Right atrium auricular region (tissue), 2 donors: Measurements from ENCODE around the gene DISC1. TPM values are rescaled to one million over a fixed set of nuclear protein-coding genes. Genes with fewer than 3 reads are reported as not detected.
A peak's percentile ranks its signal among the peaks of the same experiment; 100 is the strongest.

Experiments
- DNase-seq: peaks from one replicate; pipeline ENCODE4 v3.0.0-alpha.2; 2019; ENCODE audit warnings: low spot score
- H3K27ac ChIP-seq, 2 donors: fragments of 200-600 bp; sonication (generic); 1 replicate in 1 of 2; 2 replicates in 1 of 2; pipeline ENCODE4 v1.5.1; 2016 to 2019
- H3K27me3 ChIP-seq, 2 donors: fragments of 200-600 bp; sonication (generic); one replicate each; pipeline versions ENCODE4 v1.5.1 to v1.6.0; 2017 to 2019
- H3K36me3 ChIP-seq: fragments of 200-600 bp; sonication (generic); one replicate; pipeline ENCODE4 v1.5.1; 2016
- H3K4me1 ChIP-seq, 2 donors: fragments of 200-600 bp; sonication (generic); one replicate each; pipeline versions ENCODE4 v1.5.1 to v1.6.0; 2017 to 2019
- H3K4me3 ChIP-seq, 2 donors: fragments of 200-600 bp; sonication (generic); 1 replicate in 1 of 2; 2 replicates in 1 of 2; pipeline ENCODE4 v1.5.1; 2017 to 2019; ENCODE audit warnings: mild to moderate bottlenecking in 1 of 2, moderate library complexity in 1 of 2
- H3K9me3 ChIP-seq, 2 donors: fragments of 200-600 bp; sonication (generic); one replicate each; pipeline ENCODE4 v1.5.1; 2019
- total RNA-seq, 2 donors: library from RNA; depleted of rRNA; stranded (reverse); fragments of >200 nt; gene quantifications; one replicate each; pipeline ENCODE4 v1.1.0, GENCODE V29; 2016
- TF ChIP-seq, protein P1 (sequence below), 2 donors: fragments of 200-600 bp; sonication (generic); IDR thresholded peaks; one replicate each; pipeline ENCODE4 v1.5.1; 2019; ENCODE audit warnings: antibody characterized with exemption in 2 of 2

The DISC1 gene
- total RNA-seq, 2 donors from 2014 or later = 1.8 to 5.3 TPM

DNA sequence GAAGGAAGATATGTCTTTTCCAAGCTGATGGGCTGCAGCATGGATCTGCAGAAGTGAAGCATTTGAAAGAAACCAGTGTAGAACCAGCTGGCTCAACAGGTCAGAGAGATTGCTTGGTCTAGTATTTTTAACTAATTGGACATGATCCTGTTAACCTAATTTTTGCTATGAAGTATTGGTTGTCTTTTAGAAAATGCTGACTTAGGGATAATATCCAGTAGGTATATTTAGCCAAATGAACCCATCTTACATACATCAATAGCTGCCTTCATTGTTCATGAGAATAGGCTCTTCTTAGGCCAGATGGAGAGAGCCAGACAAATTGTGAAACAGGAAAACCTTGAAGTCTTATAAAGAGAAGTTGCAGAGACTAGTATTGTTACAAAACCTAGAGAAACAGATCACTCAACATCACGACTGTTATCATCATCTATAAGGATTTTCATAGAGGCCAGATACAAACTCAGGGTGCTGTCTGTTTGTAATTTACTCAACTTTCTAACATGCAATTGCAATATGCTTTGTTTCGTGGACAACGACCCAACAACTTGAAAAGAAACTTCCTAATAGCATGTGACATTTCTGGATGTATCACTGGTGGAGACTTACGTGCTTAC is 148.2 kb downstream of the DISC1 start:
- Histone ChIP-seq H3K27me3 (no peaks in the 10 kb centered on the region), H3K9me3 (no peaks in the 10 kb centered on the region), H3K4me3 (no peak overlapping the region), H3K4me1 (peaks cover 0 to 16% of the 10 kb centered on the region in 2 donors), H3K27ac (no peak overlapping the region), H3K36me3 (no peaks in the 10 kb centered on the region)
- DNase-seq = no peak
- TF ChIP-seq, protein P1, sequence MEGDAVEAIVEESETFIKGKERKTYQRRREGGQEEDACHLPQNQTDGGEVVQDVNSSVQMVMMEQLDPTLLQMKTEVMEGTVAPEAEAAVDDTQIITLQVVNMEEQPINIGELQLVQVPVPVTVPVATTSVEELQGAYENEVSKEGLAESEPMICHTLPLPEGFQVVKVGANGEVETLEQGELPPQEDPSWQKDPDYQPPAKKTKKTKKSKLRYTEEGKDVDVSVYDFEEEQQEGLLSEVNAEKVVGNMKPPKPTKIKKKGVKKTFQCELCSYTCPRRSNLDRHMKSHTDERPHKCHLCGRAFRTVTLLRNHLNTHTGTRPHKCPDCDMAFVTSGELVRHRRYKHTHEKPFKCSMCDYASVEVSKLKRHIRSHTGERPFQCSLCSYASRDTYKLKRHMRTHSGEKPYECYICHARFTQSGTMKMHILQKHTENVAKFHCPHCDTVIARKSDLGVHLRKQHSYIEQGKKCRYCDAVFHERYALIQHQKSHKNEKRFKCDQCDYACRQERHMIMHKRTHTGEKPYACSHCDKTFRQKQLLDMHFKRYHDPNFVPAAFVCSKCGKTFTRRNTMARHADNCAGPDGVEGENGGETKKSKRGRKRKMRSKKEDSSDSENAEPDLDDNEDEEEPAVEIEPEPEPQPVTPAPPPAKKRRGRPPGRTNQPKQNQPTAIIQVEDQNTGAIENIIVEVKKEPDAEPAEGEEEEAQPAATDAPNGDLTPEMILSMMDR (IDR thresholded peaks at IDR 0.05) = no peak

DNA sequence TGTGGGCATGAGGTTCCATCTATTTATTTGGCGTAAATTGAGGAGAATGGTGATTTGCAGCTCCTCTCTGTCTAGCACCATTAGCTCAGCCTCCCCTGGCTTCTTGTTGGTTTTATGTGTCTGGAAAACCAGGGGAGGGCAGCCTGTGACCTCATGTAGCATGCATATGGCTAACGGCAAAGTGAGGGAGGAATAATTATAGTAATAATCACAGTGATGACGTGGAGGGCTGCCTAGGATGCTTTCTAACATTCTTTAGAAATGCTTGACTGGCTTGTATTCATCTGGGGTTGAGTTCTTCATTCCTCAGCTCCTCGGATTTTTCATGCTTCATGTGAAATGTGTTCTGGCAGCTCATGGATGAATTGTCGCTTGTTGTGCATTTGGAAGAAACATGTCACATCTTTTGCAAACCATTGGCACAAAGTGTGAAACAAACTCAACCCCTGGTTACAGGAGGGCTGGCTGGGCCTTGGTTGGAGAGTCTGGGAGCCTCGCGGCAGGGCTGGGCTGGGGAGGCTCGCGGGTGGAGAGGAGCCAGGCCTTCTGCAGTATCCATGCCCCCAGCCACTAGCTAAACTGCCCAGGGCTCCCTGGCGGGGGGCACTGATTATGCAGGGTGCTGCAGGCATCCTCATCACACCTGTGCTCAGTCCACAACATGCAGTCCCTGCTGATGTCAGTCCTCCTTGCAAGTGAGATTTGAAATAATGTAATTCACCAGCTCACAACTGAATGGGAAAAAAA is 149.6 kb downstream of the DISC1 start:
- peaks cover 0 to 16% of the 10 kb centered on the region in 2 donors for H3K4me1 ChIP-seq
- no peaks in the 10 kb centered on the region for H3K36me3 ChIP-seq
- no peak for DNase-seq
- no peaks in the 10 kb centered on the region for H3K9me3 ChIP-seq
- H3K27ac ChIP-seq = no peak overlapping the region
- no peak overlapping the region for H3K4me3 ChIP-seq
- no peaks in the 10 kb centered on the region for H3K27me3 ChIP-seq
- TF ChIP-seq, protein P1 (IDR thresholded peaks at IDR 0.05) = no peak

DNA sequence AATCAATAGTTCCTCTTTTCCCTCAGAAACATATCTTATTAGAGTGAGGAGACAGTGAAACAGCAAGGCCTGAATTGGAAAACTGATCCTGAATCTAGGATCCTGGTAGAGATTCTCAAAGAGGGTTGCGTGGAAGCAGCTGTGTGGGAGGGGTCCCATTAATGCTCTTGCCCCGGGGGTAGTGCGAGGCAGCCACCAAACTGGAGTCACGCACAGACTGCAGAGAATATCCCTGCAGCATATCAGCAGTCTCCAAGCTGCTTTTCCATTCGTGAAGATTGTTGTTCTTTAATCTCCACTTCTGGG is 150.1 kb downstream of the DISC1 start:
- TF ChIP-seq, protein P1 (IDR thresholded peaks at IDR 0.05) = no peak
- H3K4me3 ChIP-seq = no peak overlapping the region
- H3K36me3 ChIP-seq = no peaks in the 10 kb centered on the region
- peaks cover 0 to 16% of the 10 kb centered on the region in 2 donors for H3K4me1 ChIP-seq
- no peaks in the 10 kb centered on the region for H3K27me3 ChIP-seq
- DNase-seq = no peak
- H3K9me3 ChIP-seq = no peaks in the 10 kb centered on the region
- no peak overlapping the region for H3K27ac ChIP-seq

DNA sequence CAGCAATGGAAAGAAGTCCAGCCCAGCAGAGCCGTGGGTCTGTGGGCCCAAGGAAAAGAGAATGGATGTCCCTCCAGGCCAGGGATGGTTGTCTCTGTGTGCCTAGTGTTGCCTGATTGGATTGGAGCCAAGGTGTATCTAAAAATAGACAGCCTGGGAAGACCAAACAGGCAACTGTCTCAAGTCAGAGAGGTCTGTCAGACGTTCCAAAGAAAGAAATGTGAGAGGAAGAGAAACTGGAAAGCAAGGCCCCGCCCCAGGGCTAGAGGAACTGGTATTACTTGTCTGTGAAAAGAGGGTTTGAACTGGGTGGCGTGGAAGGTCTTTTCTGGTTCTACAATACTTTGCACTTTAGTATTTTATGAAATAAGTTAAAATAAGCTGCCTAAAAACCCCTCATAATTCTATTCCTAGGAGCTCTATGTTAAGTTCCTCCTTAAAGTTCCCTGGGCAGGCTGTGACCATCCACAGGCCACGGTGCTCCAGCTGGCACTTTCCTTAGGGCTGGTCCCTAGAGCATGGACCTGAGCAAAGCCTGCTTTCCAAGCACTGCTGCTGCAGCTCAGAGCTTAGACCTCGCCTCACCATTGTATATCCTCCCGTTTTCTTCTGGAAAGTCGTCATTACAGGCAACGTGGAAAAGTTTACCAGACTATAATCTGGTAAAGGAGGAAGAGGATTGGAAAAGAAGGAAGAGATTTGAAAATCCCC is 151.6 kb downstream of the DISC1 start:
- H3K9me3 ChIP-seq = no peaks in the 10 kb centered on the region
- no peaks in the 10 kb centered on the region for H3K36me3 ChIP-seq
- peak; percentile 74 for DNase-seq
- peak overlapping the region in 1 of 2 donors; percentile 24 for H3K27ac ChIP-seq
- TF ChIP-seq, protein P1 (IDR thresholded peaks at IDR 0.05) = no peak
- peaks cover 0 to 16% of the 10 kb centered on the region in 2 donors for H3K4me1 ChIP-seq
- no peak overlapping the region for H3K4me3 ChIP-seq
- H3K27me3 ChIP-seq = no peaks in the 10 kb centered on the region

DNA sequence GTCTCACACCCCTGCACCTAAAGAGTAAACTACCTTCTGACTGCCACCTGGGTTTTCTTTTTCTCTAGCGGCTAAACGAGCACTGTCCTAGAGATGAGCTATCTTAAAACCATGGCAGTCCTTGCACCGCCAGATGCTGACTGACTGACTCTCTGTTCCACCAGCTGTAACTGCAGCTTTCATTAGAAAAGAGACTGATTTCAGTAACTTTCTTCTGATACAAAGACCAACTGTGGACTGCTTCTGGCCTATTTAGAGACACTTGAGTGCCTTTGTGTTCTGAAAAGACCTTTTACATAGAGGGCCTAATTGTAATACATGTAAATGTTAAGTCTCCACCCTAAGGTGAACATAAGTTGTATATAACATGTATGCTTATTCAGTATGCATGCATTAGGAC is 152.5 kb downstream of the DISC1 start:
- DNase-seq = no peak
- no peaks in the 10 kb centered on the region for H3K9me3 ChIP-seq
- peaks cover 0 to 16% of the 10 kb centered on the region in 2 donors for H3K4me1 ChIP-seq
- H3K27ac ChIP-seq = no peak overlapping the region
- H3K27me3 ChIP-seq = no peaks in the 10 kb centered on the region
- TF ChIP-seq, protein P1 (IDR thresholded peaks at IDR 0.05) = no peak
- no peak overlapping the region for H3K4me3 ChIP-seq
- no peaks in the 10 kb centered on the region for H3K36me3 ChIP-seq
